Activated CD8-positive, alpha-beta memory T cell treated with anti-CD3 and anti-CD28 coated beads, Interleukin-2, amount 50 U/mL, for 1 hour (primary cell): Measurements from ENCODE around the gene UBALD2.
"Not testable (repeated sequence)": the region's sequence is repeated elsewhere in the genome, so short reads cannot be mapped to it uniquely, and the experiment has no call there.

Experiments used
- DNase-seq: peaks from one replicate; pipeline ENCODE4 v3.0.0-alpha.2; 2020; ENCODE audit errors: extremely low read depth

UBALD2 gene

GRCh38 chr17:76264755-76265623 lies at the start of gene UBALD2:
UBALD2 (plus strand) TSS chr17:76265348; CDS start chr17:76265506, 158 bp downstream.
- peak; percentile 91 for DNase-seq

- no peak for DNase-seq
Observed at GRCh38 chr17:76217081-76217480, 48.1 kb upstream of the UBALD2 start.

- DNase-seq = no peak
Observed at GRCh38 chr17:76219670-76220383, 45.3 kb upstream of the UBALD2 start.

- no peak for DNase-seq
Observed at GRCh38 chr17:76223802-76224201, 41.3 kb upstream of the UBALD2 start.

GRCh38 chr17:76225373-76226086 lies 39.6 kb upstream of the UBALD2 start:
- not testable (repeated sequence) for DNase-seq

- not testable (repeated sequence) for DNase-seq
Observed at GRCh38 chr17:76226749-76227148, 38.4 kb upstream of the UBALD2 start.

GRCh38 chr17:76232342-76232741 lies 32.8 kb upstream of the UBALD2 start:
- DNase-seq = no peak

GRCh38 chr17:76233588-76234353 lies 31.4 kb upstream of the UBALD2 start:
- no peak for DNase-seq

- no peak for DNase-seq
Observed at GRCh38 chr17:76234354-76234679, 30.8 kb upstream of the UBALD2 start.

GRCh38 chr17:76235883-76236282 lies 29.3 kb upstream of the UBALD2 start:
- no peak for DNase-seq

- no peak for DNase-seq
Observed at GRCh38 chr17:76236603-76237002, 28.5 kb upstream of the UBALD2 start.

GRCh38 chr17:76237859-76238313 lies 27.3 kb upstream of the UBALD2 start:
- no peak for DNase-seq

- no peak for DNase-seq
Observed at GRCh38 chr17:76238847-76239537, 26.2 kb upstream of the UBALD2 start.

- DNase-seq = no peak
Observed at GRCh38 chr17:76239538-76240274, 25.4 kb upstream of the UBALD2 start.

GRCh38 chr17:76240461-76241203 lies 24.5 kb upstream of the UBALD2 start, which contains the start of gene RNF157:
RNF157 (minus strand) TSS chr17:76240493; CDS start chr17:76240240, 253 bp downstream.
- DNase-seq = no peak

GRCh38 chr17:76241204-76241538 lies 24.0 kb upstream of the UBALD2 start:
- no peak for DNase-seq

- no peak for DNase-seq
Observed at GRCh38 chr17:76241691-76242255, 23.4 kb upstream of the UBALD2 start.

GRCh38 chr17:76243826-76244679 lies 21.1 kb upstream of the UBALD2 start:
- no peak for DNase-seq
